HG02571 (cell line): ENCODE measurements around the gene MYO3B.
"Not testable (repeated sequence)": the region's sequence is repeated elsewhere in the genome, so short reads cannot be mapped to it uniquely, and the experiment has no call there.

Source experiments
- ATAC-seq: cut with Tn5 transposase; IDR thresholded peaks from one replicate; pipeline ENCODE4 v1.9.1; 2021; ENCODE audit warnings: mild to moderate bottlenecking, moderate library complexity; ENCODE audit not compliant: unreplicated experiment

The MYO3B gene

GRCh38 chr2:170401187-170401586 is 223.2 kb downstream of the MYO3B start:
- ATAC-seq, result no peak

GRCh38 chr2:170404846-170405245 is 226.9 kb downstream of the MYO3B start:
- no peak for ATAC-seq

GRCh38 chr2:170405326-170405725 is 227.4 kb downstream of the MYO3B start:
- no peak for ATAC-seq

GRCh38 chr2:170408461-170409163 is 230.7 kb downstream of the MYO3B start:
- peak; percentile 68 for ATAC-seq

GRCh38 chr2:170409164-170409535 is 231.2 kb downstream of the MYO3B start:
- ATAC-seq, result no peak

GRCh38 chr2:170411660-170412059 is 233.7 kb downstream of the MYO3B start:
- ATAC-seq, result no peak

- no peak for ATAC-seq
These were observed 243.2 kb downstream of the MYO3B start for GRCh38 chr2:170420961-170421687.

GRCh38 chr2:170423919-170424318 is 246.0 kb downstream of the MYO3B start:
- no peak for ATAC-seq

- ATAC-seq, result no peak
These were observed 247.4 kb downstream of the MYO3B start for GRCh38 chr2:170425281-170425751.

- no peak for ATAC-seq
These were observed 250.9 kb downstream of the MYO3B start for GRCh38 chr2:170428868-170429267.

- ATAC-seq, result no peak
These were observed 254.9 kb downstream of the MYO3B start for GRCh38 chr2:170432823-170433222.

GRCh38 chr2:170433448-170433847 is 255.5 kb downstream of the MYO3B start:
- no peak for ATAC-seq

GRCh38 chr2:170434396-170434795 is 256.4 kb downstream of the MYO3B start:
- not testable (repeated sequence) for ATAC-seq

- no peak for ATAC-seq
These were observed 257.1 kb downstream of the MYO3B start for GRCh38 chr2:170434900-170435621.

- ATAC-seq, result no peak
These were observed 258.4 kb downstream of the MYO3B start for GRCh38 chr2:170436077-170436943.

GRCh38 chr2:170446078-170446477 is 268.1 kb downstream of the MYO3B start:
- ATAC-seq, result no peak

- no peak for ATAC-seq
These were observed 271.1 kb downstream of the MYO3B start for GRCh38 chr2:170449034-170449433.

GRCh38 chr2:170454471-170455372 is 276.8 kb downstream of the MYO3B start:
- ATAC-seq, result no peak

GRCh38 chr2:170455617-170456426 is 277.9 kb downstream of the MYO3B start:
- no peak for ATAC-seq
